ENCODE data around the gene RFNG. TPM values are rescaled to one million over a fixed set of nuclear protein-coding genes. Genes with fewer than 3 reads are reported as not detected.

Gene RFNG
- total and polyA plus RNA-seq, 10 of the 15 experiments (the other 5 are each of a cell fraction or from before 2014, with no cell fraction given), result 0.10 to 19.6 (median 6.2) TPM

GRCh38 chr17:82021107-82021899 is 30.3 kb downstream of the RFNG start:
- POLR2A ChIA-PET, result interaction anchor here (0.6 to 2.6 kb wide), 3 partner anchors 16 to 306 kb away, joined by 3 to 13 read pairs (median 8); partner anchors contain the start of gene DCXR
- TF ChIP-seq EZH2 (IDR thresholded peaks at IDR 0.05; ENCODE audit: borderline replicate concordance, control insufficient read depth, low read depth, low read length) (no peak), SMARCA5 (IDR thresholded peaks at IDR 0.05) (peak; percentile 52; the same call in 1 of the 2 replicates), PKNOX1 (IDR thresholded peaks at IDR 0.05) (no peak), HDGF (IDR thresholded peaks at IDR 0.05) (no peak), NR2F1 (conservative IDR thresholded peaks at IDR 0.05) (peak; percentile 34; the same call in 1 of the 2 replicates), CTCF (IDR thresholded peaks at IDR 0.05 in 2 of 3, conservative IDR thresholded peaks at IDR 0.05 in 1 of 3; ENCODE audit: control insufficient read depth in 2 of 3, extremely low read depth in 1 of 3, insufficient read depth in 1 of 3, low read depth in 3 of 3, low read length in 3 of 3) (peak; percentile 71 to 87 (median 86)), TCF12 (IDR thresholded peaks at IDR 0.05; ENCODE audit: low read depth, low read length) (no peak), IKZF1 (conservative IDR thresholded peaks at IDR 0.05) (peak; percentile 53), BCLAF1 (IDR thresholded peaks at IDR 0.05) (no peak), RAD21 (IDR thresholded peaks at IDR 0.05; ENCODE audit: insufficient read depth, low read depth, low read length) (peak; percentile 87), PAX5 (IDR thresholded peaks at IDR 0.05; ENCODE audit: borderline replicate concordance, low read depth, low read length) (0 out of 2 replicates have a peak, but pooled peaks have one; percentile 14), E2F8 (IDR thresholded peaks at IDR 0.05; ENCODE audit: low read depth, partially characterized antibody) (no peak)

More at GRCh38 chr17:82021107-82021899, 30.3 kb downstream of the RFNG start:
- peak; percentile 32 for ATAC-seq
- in situ Hi-C loops (cut with MboI), result no loop called here
- peak; percentile 44 for FAIRE-seq
- BruUV-seq (replicated peaks), result no TSS peak
- H3K4me2 ChIP-seq (ENCODE audit: control insufficient read depth, insufficient read depth), result peak overlapping the region; percentile 95
- H3K27me3 ChIP-seq (replicated peaks in 1 of 2; ENCODE audit: control insufficient read depth in 2 of 2, insufficient read depth in 2 of 2, low read length in 1 of 2), result no peaks in the 10 kb centered on the region
- no peak overlapping the region; the same call in 1 of the 2 replicates for H2AFZ ChIP-seq (ENCODE audit: control insufficient read depth, low read depth, low read length)
- intact Hi-C loops (cut with micrococcal nuclease; ENCODE audit: unreplicated experiment), result loop anchor here (1.0 to 5.0 kb wide), 2 partner anchors 62 to 159 kb away; partner anchors contain the start of gene P4HB
- DNase-seq (ENCODE audit: low read depth, low spot score), result no peak
- peaks cover 26% of the 10 kb centered on the region for H3K79me2 ChIP-seq (ENCODE audit: control insufficient read depth, insufficient read depth, low read length)
- 7% methylated on average over 25 of the region's 25 CpGs for WGBS (ENCODE audit: insufficient coverage, insufficient replicate concordance, low lambda C conversion rate, missing lambda C conversion rate)
- no peaks in the 10 kb centered on the region; a peak in 2 of 4 replicates for H3K36me3 ChIP-seq (ENCODE audit: control insufficient read depth in 2 of 2, insufficient read depth in 2 of 2, low read length in 1 of 2)
- ChIA-PET CTCF (interaction anchor here (0.7 to 5.0 kb wide), 23 partner anchors 9 to 287 kb away, joined by 3 to 89 read pairs (median 4); partner anchors contain the start of genes DCXR and NOTUM), SMC1A (ENCODE audit: uncharacterized antibody, unreplicated experiment) (interaction anchor here (0.6 to 1.8 kb wide), 7 partner anchors 54 to 399 kb away, joined by 3 to 9 read pairs (median 3); no protein-coding TSS in a partner anchor), RAD21 (ENCODE audit: unreplicated experiment) (interaction anchor here (0.5 to 4.4 kb wide), 10 partner anchors 9 to 509 kb away, joined by 3 to 68 read pairs (median 6); partner anchors contain the start of genes DCXR and NOTUM)
- no peaks in the 10 kb centered on the region for H3K9me3 ChIP-seq (replicated peaks; ENCODE audit: control insufficient read depth, insufficient read depth, low read length)
- H3K4me1 ChIP-seq (ENCODE audit: control insufficient read depth, insufficient read depth, low read length), result peaks cover 14% of the 10 kb centered on the region
- peak overlapping the region; percentile 69 for H3K27ac ChIP-seq (ENCODE audit: control insufficient read depth, insufficient read depth)
- H3K4me3 ChIP-seq, result peak overlapping the region; percentile 89
- H3K9ac ChIP-seq (ENCODE audit: control insufficient read depth, insufficient read depth, low read length), result peak overlapping the region; percentile 85
- H4K20me1 ChIP-seq (ENCODE audit: control insufficient read depth, insufficient read depth), result no peaks in the 10 kb centered on the region
